Measurements from ENCODE around the gene ZC3H12C.
A peak's percentile ranks its signal among the peaks of the same experiment; 100 is the strongest.
"Not testable (repeated sequence)": the region's sequence is repeated elsewhere in the genome, so short reads cannot be mapped to it uniquely, and the experiment has no call there.

ZC3H12C gene

DNA sequence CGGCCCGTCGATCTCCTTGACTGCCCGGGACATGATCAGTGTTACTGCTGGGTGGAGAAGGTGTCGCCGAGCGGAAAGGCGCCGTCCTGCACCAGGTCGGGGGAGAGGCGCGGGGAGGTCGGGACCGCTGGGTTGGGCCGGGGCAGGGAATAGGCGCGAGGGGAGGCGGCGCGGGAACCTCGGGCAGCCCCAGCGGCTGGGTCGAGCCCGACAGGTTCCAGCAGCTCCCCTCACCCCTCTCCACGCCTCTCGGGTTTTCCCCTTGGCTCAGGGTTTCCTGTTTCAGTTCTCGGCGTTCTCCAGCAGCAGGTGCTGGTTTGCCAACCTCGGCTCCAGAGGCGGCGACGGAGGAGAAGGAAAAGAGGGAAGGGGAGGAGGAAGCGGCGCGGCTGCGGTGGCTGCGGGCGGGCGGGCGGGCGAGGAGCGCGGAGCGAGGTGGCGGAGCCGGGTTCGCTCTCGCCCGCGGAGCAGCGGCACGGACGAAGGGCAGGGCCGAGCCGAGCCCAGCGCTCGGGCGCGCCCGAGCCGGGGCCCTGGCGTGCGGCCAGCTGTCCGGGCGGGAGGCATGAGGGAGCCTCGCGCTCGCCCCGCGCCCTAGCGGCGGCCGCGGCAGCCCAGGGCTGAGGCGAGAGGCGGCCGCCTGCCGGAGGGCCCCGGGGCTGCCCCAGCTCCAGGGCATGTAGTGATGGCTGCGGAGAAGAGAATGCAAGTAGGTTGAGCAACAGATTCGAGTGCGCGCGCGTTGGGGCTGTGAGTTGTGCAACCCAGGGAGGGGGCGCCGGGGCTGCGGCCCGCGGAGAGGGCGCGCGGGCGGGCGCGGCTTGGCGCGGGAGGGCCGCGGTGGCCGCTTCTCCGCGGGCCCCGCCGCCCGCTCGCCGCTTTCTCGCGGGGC lies at the start of gene ZC3H12C:
ZC3H12C (plus strand) TSS at position 878 of the 892 bp plus-strand sequence. CDS start 20 bp downstream, outside the sequence.
- peak; percentile 47 for DNase-seq

GRCh38 chr11:110044226-110044968 lies 48.8 kb upstream of the ZC3H12C start:
- no peak for DNase-seq

DNA sequence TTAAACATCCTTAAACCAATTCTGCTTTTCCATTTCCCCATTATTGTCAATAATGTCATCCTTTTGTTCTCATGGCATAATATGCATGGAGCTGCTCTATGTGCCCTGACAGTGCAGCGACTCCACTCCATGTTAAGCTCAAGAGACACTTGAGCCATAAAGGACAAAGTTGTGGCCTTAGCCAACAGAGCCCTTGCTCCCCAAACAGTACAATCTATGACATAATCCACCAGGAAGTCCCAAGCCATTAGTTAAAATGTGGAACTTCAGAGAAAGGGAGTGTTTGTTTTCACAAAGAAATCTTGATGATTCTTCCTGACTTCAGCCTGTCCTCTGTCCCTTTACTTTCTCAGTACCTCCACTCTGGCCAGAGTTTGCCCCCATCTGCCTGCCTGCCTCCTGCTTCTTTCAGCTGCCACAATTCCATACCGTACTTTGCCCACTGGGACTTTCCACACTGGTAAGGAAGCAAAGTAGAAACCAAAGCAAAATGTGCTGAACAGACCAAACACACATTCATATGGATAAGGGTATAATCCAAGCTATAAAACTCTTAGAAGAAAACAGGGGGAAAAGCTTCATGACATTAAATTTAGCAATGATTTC lies 46.3 kb upstream of the ZC3H12C start:
- DNase-seq = no peak

DNA sequence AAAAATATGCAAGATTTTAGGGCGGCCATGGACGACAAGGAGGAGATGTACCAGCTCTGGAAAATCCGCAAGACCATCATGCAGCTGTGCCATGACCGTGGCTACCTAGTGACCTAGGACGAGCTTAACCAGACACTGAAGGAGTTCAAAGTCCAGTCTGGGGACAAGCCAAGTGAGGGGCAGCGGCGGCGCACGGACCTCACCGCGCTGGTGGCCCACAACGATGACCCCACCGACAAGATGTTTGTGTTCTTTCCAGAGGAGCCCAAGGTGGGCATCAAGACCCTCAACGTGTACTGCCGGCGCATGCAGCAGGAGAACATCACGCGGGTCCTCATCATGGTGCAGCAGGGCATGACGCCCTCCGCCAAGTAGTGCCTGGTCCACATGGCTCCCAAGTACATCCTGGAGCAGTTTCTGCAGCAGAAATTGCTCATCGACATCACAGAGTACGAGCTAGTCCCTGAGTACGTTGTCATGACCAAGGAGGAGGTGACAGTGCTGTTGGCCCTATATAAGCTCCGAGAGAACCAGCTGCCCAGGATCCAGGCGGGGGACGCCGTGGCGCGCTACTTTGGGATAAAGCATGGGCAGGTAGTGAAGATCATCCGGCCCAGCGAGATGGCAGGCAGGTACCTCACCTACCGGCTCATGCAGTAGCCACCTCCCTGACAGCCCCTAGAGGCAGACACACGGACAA lies 43.5 kb upstream of the ZC3H12C start:
- no peak for DNase-seq

GRCh38 chr11:110050201-110050506 lies 43.0 kb upstream of the ZC3H12C start:
- DNase-seq = no peak

DNA sequence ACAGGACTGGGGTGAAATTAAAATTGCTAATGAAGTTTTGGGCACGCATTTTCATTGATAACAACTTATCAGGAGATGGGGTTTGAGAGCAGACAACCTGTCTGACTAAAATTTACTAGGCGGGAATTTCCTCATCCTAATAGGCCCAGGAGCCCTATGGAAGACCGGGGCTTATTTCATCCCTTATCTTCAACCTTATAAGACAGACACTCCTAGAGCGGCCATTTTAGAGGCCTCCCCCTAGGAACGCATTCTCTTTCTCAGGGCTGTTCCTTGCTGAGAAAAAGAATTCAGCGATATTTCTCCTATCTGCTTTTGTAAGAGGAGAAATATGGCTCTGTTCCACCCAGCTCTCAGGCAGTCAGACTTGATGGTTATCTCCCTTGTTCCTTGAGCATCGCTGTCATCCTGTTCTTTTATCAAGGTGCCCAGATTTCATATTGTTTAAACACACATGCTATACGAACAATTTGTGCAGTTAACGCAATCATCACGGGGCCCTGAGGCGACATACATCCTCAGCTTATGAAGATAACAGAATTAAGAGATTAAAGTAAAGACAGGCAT lies 39.3 kb upstream of the ZC3H12C start:
- no peak for DNase-seq

- no peak for DNase-seq
Observed at GRCh38 chr11:110056956-110057355, 36.2 kb upstream of the ZC3H12C start.

GRCh38 chr11:110059706-110060463 lies 33.3 kb upstream of the ZC3H12C start:
- no peak for DNase-seq

- DNase-seq = no peak
Observed at GRCh38 chr11:110061296-110061695, 31.9 kb upstream of the ZC3H12C start.

- no peak for DNase-seq
Observed at GRCh38 chr11:110062247-110062646, 30.9 kb upstream of the ZC3H12C start.

DNA sequence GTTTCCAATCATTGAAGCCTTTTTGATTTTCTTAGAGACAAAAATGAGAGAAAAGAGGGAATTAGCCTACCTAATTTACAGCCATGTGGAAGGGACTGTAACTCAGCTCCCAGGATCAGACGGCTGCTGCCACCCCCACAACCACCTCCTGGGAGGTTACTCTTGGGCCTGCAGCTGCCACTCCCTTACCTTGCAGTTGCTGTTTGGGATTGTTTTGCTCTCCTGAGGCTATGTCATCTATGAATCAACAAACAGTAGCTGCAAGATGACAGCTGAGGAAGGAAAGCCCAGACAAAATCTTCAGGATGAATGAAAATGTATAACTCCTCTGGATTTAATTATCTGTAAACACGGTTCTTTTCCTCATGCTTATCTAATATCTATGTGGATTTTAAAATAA lies 28.0 kb upstream of the ZC3H12C start:
- DNase-seq = no peak

DNA sequence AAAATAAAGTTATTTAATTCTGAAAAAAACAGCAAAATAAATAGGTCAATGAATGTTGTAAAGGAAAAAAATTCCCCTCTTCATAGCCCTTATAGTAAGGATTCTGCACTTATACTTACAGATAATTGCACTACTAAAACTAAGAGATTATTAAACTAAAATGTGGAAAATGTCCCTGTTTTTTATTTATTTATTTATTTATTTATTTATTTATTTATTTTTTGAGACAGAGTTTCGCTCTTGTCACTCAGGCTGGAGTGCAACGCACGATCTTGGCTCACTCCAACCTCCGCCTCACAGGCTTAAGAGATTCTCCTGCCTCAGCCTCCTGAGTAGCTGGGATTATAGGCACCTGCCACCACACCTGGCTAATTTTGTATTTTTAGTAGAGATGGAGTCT lies 25.2 kb upstream of the ZC3H12C start:
- DNase-seq = not testable (repeated sequence)

DNA sequence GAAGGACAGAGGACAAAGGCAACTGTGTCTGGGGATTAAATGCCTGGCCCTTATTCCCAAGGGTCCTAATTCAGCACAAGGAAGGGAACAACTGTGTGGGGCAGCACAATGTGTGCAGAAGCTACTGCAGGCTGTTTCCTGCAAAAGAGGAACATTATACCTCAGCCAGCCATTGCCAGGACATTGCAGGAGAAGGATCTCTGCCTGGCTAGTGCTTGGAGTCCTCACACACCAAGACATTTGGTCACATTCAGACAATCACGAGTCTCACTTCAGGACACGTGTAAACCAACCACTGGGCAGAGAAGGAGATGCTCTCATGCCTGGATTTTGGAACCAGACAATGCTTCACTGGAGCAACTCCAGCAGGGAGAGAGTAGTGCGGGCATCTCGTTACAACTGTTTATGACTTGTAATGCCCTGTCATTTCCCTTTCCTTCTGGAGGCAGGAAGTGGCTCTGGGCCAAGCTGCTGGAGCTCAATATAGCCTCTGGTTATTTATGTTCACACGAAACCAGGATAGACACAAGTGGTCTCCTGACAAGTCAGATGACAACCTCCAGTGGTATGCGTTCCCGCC lies 23.9 kb upstream of the ZC3H12C start:
- DNase-seq = no peak

DNA sequence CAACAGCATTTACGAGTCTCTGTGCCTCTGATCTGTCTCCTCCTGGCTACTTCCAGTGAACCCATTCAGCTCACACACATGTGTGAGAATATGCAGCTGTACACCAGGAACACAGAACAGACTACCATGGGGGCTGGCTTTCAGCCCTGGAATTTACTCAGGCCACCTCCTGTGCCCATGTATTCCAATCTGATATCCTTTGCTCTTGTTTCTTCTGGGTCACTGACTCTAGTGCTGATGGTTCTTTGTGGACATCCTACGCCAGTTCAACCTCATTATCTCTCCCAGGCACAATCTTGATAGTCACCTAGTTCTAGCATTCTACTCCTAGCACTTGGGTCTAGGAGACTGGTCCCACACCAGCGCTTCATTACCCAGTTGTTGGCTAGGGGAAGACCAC lies 23.0 kb upstream of the ZC3H12C start:
- no peak for DNase-seq

DNA sequence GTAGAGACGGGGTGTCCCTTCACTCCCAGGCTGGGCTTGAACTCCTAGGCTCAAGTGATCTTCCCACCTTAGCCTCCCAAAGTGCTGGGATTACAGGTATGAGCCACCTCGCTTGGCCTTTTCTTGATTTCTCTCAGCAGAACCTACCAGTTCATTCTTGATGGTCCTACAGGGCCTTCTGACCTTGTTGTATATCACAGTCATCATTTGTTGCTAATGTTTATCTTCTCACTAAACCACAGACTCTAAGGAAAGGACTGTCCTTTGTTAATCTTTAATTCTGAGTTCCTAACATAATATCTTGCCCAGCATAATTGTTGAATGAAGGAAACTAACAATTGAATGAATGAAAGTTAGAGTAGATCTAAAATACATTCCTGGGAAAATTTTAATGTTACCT lies 22.0 kb upstream of the ZC3H12C start:
- DNase-seq = no peak

- no peak for DNase-seq
Observed at GRCh38 chr11:110072930-110073329, 20.3 kb upstream of the ZC3H12C start.

- no peak for DNase-seq
Observed at GRCh38 chr11:110074499-110074898, 18.7 kb upstream of the ZC3H12C start.

DNA sequence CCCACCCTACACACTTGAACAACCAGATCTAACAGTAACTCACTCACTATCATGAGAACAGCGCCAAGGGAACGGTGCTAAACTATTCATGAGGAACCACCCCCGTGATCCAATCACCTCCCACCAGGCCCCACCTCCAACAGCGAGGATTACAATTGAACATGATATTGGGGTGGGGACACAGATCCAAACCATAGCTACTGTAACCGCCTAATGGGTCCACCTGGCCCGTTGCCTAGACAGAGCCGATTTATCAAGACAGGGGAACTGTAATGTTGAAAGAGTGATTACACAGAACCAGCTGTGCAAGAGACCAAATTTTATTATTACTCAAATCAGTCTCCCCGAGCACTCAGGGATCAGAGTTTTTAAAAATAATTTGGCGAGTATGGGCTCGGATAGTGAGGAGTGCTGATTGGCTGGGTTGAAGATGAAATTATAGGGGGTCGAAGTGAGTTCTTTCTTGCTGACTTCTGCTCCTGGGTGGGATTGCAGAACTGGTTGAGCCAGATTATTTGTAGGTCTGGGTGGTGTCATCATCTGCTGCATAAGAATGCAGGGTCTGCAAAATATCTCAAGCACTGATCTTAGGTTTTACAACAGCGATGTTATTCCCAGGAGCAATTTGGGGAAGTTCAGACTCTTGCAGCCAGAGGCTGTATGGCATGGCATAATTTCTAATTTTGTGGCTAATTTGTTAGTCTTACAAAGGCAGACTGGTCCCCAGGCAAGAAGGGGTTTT lies 17.9 kb upstream of the ZC3H12C start:
- no peak for DNase-seq

GRCh38 chr11:110075847-110076208 lies 17.4 kb upstream of the ZC3H12C start:
- DNase-seq = no peak

GRCh38 chr11:110076371-110076965 lies 16.7 kb upstream of the ZC3H12C start:
- no peak for DNase-seq

GRCh38 chr11:110077346-110077745 lies 15.8 kb upstream of the ZC3H12C start:
- DNase-seq = no peak

All from activated CD4-positive, CD25-positive, alpha-beta regulatory T cell treated with anti-CD3 and anti-CD28 coated beads, Interleukin-2, amount 50 U/mL, for 72 hours (primary cell).